IMR-90 (cell line): ENCODE results near the gene MEGF10. TPM values are rescaled to one million over a fixed set of nuclear protein-coding genes. Genes with fewer than 3 reads are reported as not detected.

Source experiments
- ATAC-seq: fragments of 200-7000 bp; cut with Tn5 transposase; 2 replicates; pipeline ENCODE4 v1.9.1; 2020; ENCODE audit warnings: low read depth, mild to moderate bottlenecking, moderate library complexity
- BruUV-seq: library from RNA; stranded (reverse); fragments of 400-500 nt; replicated peaks from 2 replicates; lab custom pipeline; 2021; lab: Mats Ljungman, UMichigan
- CTCF ChIA-PET: fragments of 300-600 bp; formaldehyde crosslinking; extraction: SDS; loops from one replicate; lab custom pipeline; 2021; ENCODE audit warnings: antibody characterized with exemption; lab: Yijun Ruan, JAX
- POLR2A ChIA-PET: fragments of 300-600 bp; sonication (Branson Sonifier 250); formaldehyde crosslinking; loops from one replicate; lab custom pipeline; 2022; ENCODE audit warnings: antibody characterized with exemption; ENCODE audit not compliant: unreplicated experiment; lab: Charles Lee
- DNase-seq: peaks from one replicate; pipeline ENCODE4 v3.0.0; 2013
- H2AFZ ChIP-seq: replicated peaks from 2 replicates; pipeline ENCODE3; 2013; ENCODE audit warnings: low read length, mild to moderate bottlenecking; ENCODE audit not compliant: poor library complexity
- H2AK5ac ChIP-seq: 2 replicates; pipeline ENCODE4 v1.6.1; 2013; ENCODE audit warnings: low read depth, low read length, inconsistent platforms
- H2AK9ac ChIP-seq: replicated peaks from 2 replicates; pipeline ENCODE3; 2013; ENCODE audit warnings: mild to moderate bottlenecking, low read depth, low read length, moderate library complexity; ENCODE audit not compliant: poor library complexity
- H2BK120ac ChIP-seq: 2 replicates; pipeline ENCODE4 v1.6.1; 2013; ENCODE audit warnings: low read depth, low read length, inconsistent platforms
- H2BK15ac ChIP-seq: 3 replicates; pipeline ENCODE4 v1.6.1; 2013; ENCODE audit warnings: low read depth, low read length, inconsistent platforms
- H2BK20ac ChIP-seq: 2 replicates; pipeline ENCODE4 v1.6.1; 2013; ENCODE audit warnings: low read depth, mild to moderate bottlenecking, inconsistent platforms, low read length, moderate library complexity
- H2BK5ac ChIP-seq: 2 replicates; pipeline ENCODE4 v1.6.1; 2013; ENCODE audit warnings: mild to moderate bottlenecking, low read depth, low read length, inconsistent platforms; ENCODE audit not compliant: poor library complexity, severe bottlenecking
- H3K14ac ChIP-seq: replicated peaks from 2 replicates; pipeline ENCODE4 v1.6.1; 2013; ENCODE audit warnings: low read depth, low read length, inconsistent platforms
- H3K18ac ChIP-seq: 2 replicates; pipeline ENCODE4 v1.6.1; 2013; ENCODE audit warnings: low read depth, low read length, control low read depth
- H3K23ac ChIP-seq: 2 replicates; pipeline ENCODE4 v1.6.1; 2013; ENCODE audit warnings: low read depth, low read length, inconsistent platforms
- H3K27ac ChIP-seq: 2 replicates; pipeline ENCODE4 v1.5.1; 2013; ENCODE audit warnings: mild to moderate bottlenecking, control low read depth, low read length; ENCODE audit not compliant: insufficient read depth
- H3K27me3 ChIP-seq: 2 replicates; pipeline ENCODE4 v1.6.1; 2013; ENCODE audit warnings: low read length; ENCODE audit not compliant: control insufficient read depth, insufficient read depth
- H3K36me3 ChIP-seq: 2 replicates; pipeline ENCODE4 v1.6.1; 2013; ENCODE audit warnings: low read length, mixed read lengths; ENCODE audit not compliant: control insufficient read depth, insufficient read depth
- H3K4ac ChIP-seq: 2 replicates; pipeline ENCODE4 v1.6.1; 2013; ENCODE audit warnings: low read depth, low read length, inconsistent platforms
- H3K4me1 ChIP-seq: 2 replicates; pipeline ENCODE4 v1.6.1; 2013; ENCODE audit warnings: low read length, mixed read lengths; ENCODE audit not compliant: control insufficient read depth, insufficient read depth
- H3K4me2 ChIP-seq: 2 replicates; pipeline ENCODE4 v1.6.1; 2013; ENCODE audit warnings: low read depth, mild to moderate bottlenecking, control low read depth, low read length, moderate library complexity
- H3K4me3 ChIP-seq: 2 replicates; pipeline ENCODE4 v1.5.1; 2013; ENCODE audit warnings: low read depth, mild to moderate bottlenecking, control low read depth, low read length, moderate library complexity; ENCODE audit not compliant: insufficient read depth
- H3K56ac ChIP-seq: 2 replicates; pipeline ENCODE4 v1.6.1; 2013; ENCODE audit warnings: low read length, inconsistent platforms; ENCODE audit not compliant: insufficient read depth; ENCODE audit errors: extremely low read depth
- H3K79me1 ChIP-seq, 2 experiments: 2 replicates each; pipeline ENCODE4 v1.6.1; 2013; ENCODE audit warnings: low read length in 2 of 2, inconsistent platforms in 1 of 2, low read depth in 1 of 2
- H3K9ac ChIP-seq: 2 replicates; pipeline ENCODE4 v1.6.1; 2013; ENCODE audit warnings: low read depth, low read length, control low read depth
- H3K9me1 ChIP-seq: 2 replicates; pipeline ENCODE4 v1.6.1; 2013; ENCODE audit warnings: low read length, inconsistent platforms; ENCODE audit not compliant: insufficient read depth
- H3K9me3 ChIP-seq: 2 replicates; pipeline ENCODE4 v1.6.1; 2013; ENCODE audit warnings: low read length; ENCODE audit not compliant: control insufficient read depth, insufficient read depth
- H4K20me1 ChIP-seq: 2 replicates; pipeline ENCODE4 v1.6.1; 2013; ENCODE audit warnings: low read length, inconsistent platforms; ENCODE audit not compliant: insufficient read depth
- H4K5ac ChIP-seq: 2 replicates; pipeline ENCODE4 v1.6.1; 2013; ENCODE audit warnings: mild to moderate bottlenecking, low read depth, low read length, control low read depth
- H4K8ac ChIP-seq, 2 experiments: 2 replicates each; pipeline ENCODE4 v1.6.1; 2013; ENCODE audit warnings: low read depth in 2 of 2, low read length in 2 of 2, control low read depth in 1 of 2, inconsistent platforms in 1 of 2
- H4K91ac ChIP-seq: 2 replicates; pipeline ENCODE4 v1.6.1; 2013; ENCODE audit warnings: low read depth, low read length, inconsistent platforms; ENCODE audit not compliant: insufficient read depth
- RFX5 ChIP-seq: IDR thresholded peaks from 2 replicates; pipeline ENCODE4 v1.8.0; 2012; ENCODE audit warnings: low read depth, mild to moderate bottlenecking, low read length, moderate library complexity
- WGBS, 2 experiments: methylation state at CpG; one replicate each; pipeline versions ENCODE4 v1.1.5 to v1.1.7; 2013; ENCODE audit warnings: missing lambda C conversion rate in 2 of 2; ENCODE audit not compliant: insufficient read length in 1 of 2; ENCODE audit errors: extremely low coverage in 2 of 2; 5-methylcytosine and 5-hydroxymethylcytosine counted together
- dilution Hi-C: fragments of 300-500 bp; cut with HindIII; formaldehyde crosslinking; loops from one replicate; pipeline ENCODE4 v1.14.3; 2018; ENCODE audit warnings: low sequenced_read_pairs; ENCODE audit not compliant: unreplicated experiment
- in situ Hi-C: fragments of 300-500 bp; cut with MboI; formaldehyde crosslinking; loops from 3 replicates; pipeline ENCODE4 v1.14.3; 2019; ENCODE audit warnings: low sequenced_read_pairs, inconsistent platforms, mixed read lengths
- intact Hi-C: fragments of 100-400 bp; cut with micrococcal nuclease; formaldehyde crosslinking; loops from 2 replicates; pipeline ENCODE4 v1.10.0; 2022
- polyA plus RNA-seq, 3 experiments: library from polyadenylated mRNA; depleted of rRNA; stranded (reverse); fragments of >200 nt; gene quantifications; 2 replicates each; pipeline ENCODE4 v1.2.3, GENCODE V29; 2012; ENCODE audit warnings: low replicate concordance in 1 of 3
- total RNA-seq: library from RNA; depleted of rRNA; stranded (reverse); fragments of >200 nt; gene quantifications from 2 replicates; pipeline ENCODE4 v1.2.3, GENCODE V29; 2012

The MEGF10 gene
- total and polyA plus RNA-seq, 2 of the 4 experiments (the other 2 are of a cell fraction): not detected

GRCh38 chr5:127425037-127425436 is 134.4 kb downstream of the MEGF10 start:
- Histone ChIP-seq H3K36me3 (no peaks in the 10 kb centered on the region), H2BK5ac (no peak overlapping the region), H4K5ac (no peak overlapping the region), H2AK5ac (no peak overlapping the region), H3K27me3 (peaks cover 5% of the 10 kb centered on the region), H4K20me1 (no peaks in the 10 kb centered on the region), H3K9ac (no peak overlapping the region), H3K4me1 (no peaks in the 10 kb centered on the region), H3K4me2 (no peak overlapping the region), H3K9me1 (no peaks in the 10 kb centered on the region), H4K91ac (no peak overlapping the region), H2BK15ac (no peak overlapping the region), H2AFZ (peak overlapping the region; percentile 18), H2BK120ac (no peak overlapping the region), H3K23ac (no peak overlapping the region), H3K14ac (no peak overlapping the region), H3K79me1 (no peaks in the 10 kb centered on the region), H2AK9ac (no peak overlapping the region), H3K18ac (no peak overlapping the region), H3K27ac (no peak overlapping the region), H2BK20ac (no peak overlapping the region), H3K4me3 (no peak overlapping the region), H4K8ac (no peak overlapping the region), H3K4ac (no peak overlapping the region), H3K9me3 (no peaks in the 10 kb centered on the region), H3K56ac (no peak overlapping the region)
- dilution Hi-C loops (no loop called here), intact Hi-C loops (no loop called here), in situ Hi-C loops (no loop called here)
- DNase-seq (no peak), ATAC-seq (no peak)
- 17% methylated on average over 2 of the region's 4 CpGs; no CpG with 5 or more reads in 1 of the 2 experiments for WGBS, 2 experiments
- no TSS peak for BruUV-seq
- CTCF ChIA-PET: no interaction called here
- TF ChIP-seq RFX5: no peak
- POLR2A ChIA-PET: no interaction called here
